Stimulated activated CD4-positive, alpha-beta T cell treated with anti-CD3 and anti-CD28 coated beads, Interleukin-1b, Interleukin-23, amount 100 ng/mL, for 4 hours (primary cell): ENCODE data around the gene HMGN5.
A peak's percentile ranks its signal among the peaks of the same experiment; 100 is the strongest.

Experiments used
- DNase-seq, 2 donors: peaks; one replicate each; pipeline ENCODE4 v3.0.0-alpha.2; 2020; ENCODE audit warnings: low read depth in 2 of 2

The HMGN5 gene

GRCh38 chrX:81201671-81202455, at the start of gene HMGN5, which contains the start of gene SH3BGRL:
TSS of gene HMGN5 (minus strand) at chrX:81201913. CDS start at chrX:81121549, 80,364 bp downstream.
TSS of gene SH3BGRL (plus strand) at chrX:81202102. CDS start at chrX:81202201, 99 bp downstream.
- peak; percentile 37 to 42 for DNase-seq

- DNase-seq: no peak
Measured at GRCh38 chrX:81241753-81242152, 40.0 kb upstream of the HMGN5 start.

- DNase-seq: no peak
Measured at GRCh38 chrX:81240701-81241331, 39.1 kb upstream of the HMGN5 start.

GRCh38 chrX:81238166-81238565, 36.5 kb upstream of the HMGN5 start:
- DNase-seq: no peak

- DNase-seq: no peak
Measured at GRCh38 chrX:81237516-81237915, 35.8 kb upstream of the HMGN5 start.

GRCh38 chrX:81232218-81232617, 30.5 kb upstream of the HMGN5 start:
- DNase-seq: no peak

GRCh38 chrX:81231476-81231875, 29.8 kb upstream of the HMGN5 start:
- no peak for DNase-seq

- no peak for DNase-seq
Measured at GRCh38 chrX:81229901-81230300, 28.2 kb upstream of the HMGN5 start.

- DNase-seq: no peak
Measured at GRCh38 chrX:81229229-81229628, 27.5 kb upstream of the HMGN5 start.

- DNase-seq: no peak
Measured at GRCh38 chrX:81215685-81216084, 14.0 kb upstream of the HMGN5 start.

- DNase-seq: no peak
Measured at GRCh38 chrX:81208916-81209315, 7.2 kb upstream of the HMGN5 start.

- DNase-seq: no peak
Measured at GRCh38 chrX:81206476-81206875, 4.8 kb upstream of the HMGN5 start.

GRCh38 chrX:81205551-81205950, 3.8 kb upstream of the HMGN5 start:
- DNase-seq: no peak

GRCh38 chrX:81202943-81203342, 1.2 kb upstream of the HMGN5 start:
- DNase-seq: no peak

GRCh38 chrX:81202456-81202819, 725 bp upstream of the HMGN5 start:
- DNase-seq: no peak

- no peak for DNase-seq
Measured at GRCh38 chrX:81201071-81201470, 642 bp downstream of the HMGN5 start.

GRCh38 chrX:81195712-81196111, 6.0 kb downstream of the HMGN5 start:
- peak; percentile 11 to 40 for DNase-seq

GRCh38 chrX:81195259-81195658, 6.5 kb downstream of the HMGN5 start:
- DNase-seq: no peak

GRCh38 chrX:81174286-81174685, 27.4 kb downstream of the HMGN5 start:
- no peak for DNase-seq

- DNase-seq: no peak
Measured at GRCh38 chrX:81168391-81168790, 33.3 kb downstream of the HMGN5 start.

- peak; percentile 75 to 83 for DNase-seq
Measured at GRCh38 chrX:81121513-81122363, 80.0 kb downstream of the HMGN5 start.

GRCh38 chrX:81120936-81121371, 80.8 kb downstream of the HMGN5 start:
- peak in 1 of 2 donors; percentile 6 for DNase-seq
